Gastroesophageal sphincter (tissue), 3 donors: ENCODE data around the gene PKIB.

Experiments used
- EP300 ChIP-seq: sonication (generic); formaldehyde crosslinking; IDR thresholded peaks from one replicate; pipeline ENCODE4 v1.6.1; 2017; ENCODE audit warnings: antibody characterized with exemption, mild to moderate bottlenecking
- POLR2A ChIP-seq, 2 donors: fragments of 450-650 bp; IDR thresholded peaks; one replicate each; pipeline ENCODE4 v1.6.1; 2017; ENCODE audit warnings: antibody characterized with exemption in 2 of 2, mild to moderate bottlenecking in 2 of 2, moderate library complexity in 1 of 2
- POLR2AphosphoS5 ChIP-seq: sonication (generic); formaldehyde crosslinking; IDR thresholded peaks from one replicate; pipeline ENCODE4 v1.6.1; 2017; ENCODE audit warnings: antibody characterized with exemption
- TF ChIP-seq, protein P1 (sequence below), 4 experiments: fragments of 200-600 bp in 2 of 4; fragments of 450-650 bp in 2 of 4; sonication (generic) in 1 of 4; IDR thresholded peaks; one replicate each; pipeline ENCODE4 v1.5.1; 2017 to 2019; ENCODE audit warnings: antibody characterized with exemption in 4 of 4, mild to moderate bottlenecking in 2 of 4, moderate library complexity in 2 of 4

DNA sequence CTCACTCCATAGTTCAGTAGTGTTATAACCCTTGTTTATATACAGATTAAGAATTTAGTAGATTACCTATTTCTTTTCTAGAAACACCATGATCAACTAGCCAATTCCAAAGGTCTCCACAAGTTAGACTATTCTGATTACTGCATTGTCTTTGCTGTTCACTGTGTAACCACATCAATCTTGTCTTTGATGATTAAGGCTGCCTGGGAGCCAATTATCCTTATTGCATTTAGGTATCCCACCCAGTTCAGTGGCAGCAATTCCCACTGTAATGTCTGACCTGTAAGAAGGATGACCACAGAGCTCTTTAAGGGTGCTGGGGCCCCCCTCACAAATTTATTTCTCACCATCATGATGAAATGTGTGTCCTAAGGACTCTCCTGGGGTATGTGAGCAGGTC lies 40.2 kb downstream of the PKIB start:
- TF ChIP-seq, protein P1, sequence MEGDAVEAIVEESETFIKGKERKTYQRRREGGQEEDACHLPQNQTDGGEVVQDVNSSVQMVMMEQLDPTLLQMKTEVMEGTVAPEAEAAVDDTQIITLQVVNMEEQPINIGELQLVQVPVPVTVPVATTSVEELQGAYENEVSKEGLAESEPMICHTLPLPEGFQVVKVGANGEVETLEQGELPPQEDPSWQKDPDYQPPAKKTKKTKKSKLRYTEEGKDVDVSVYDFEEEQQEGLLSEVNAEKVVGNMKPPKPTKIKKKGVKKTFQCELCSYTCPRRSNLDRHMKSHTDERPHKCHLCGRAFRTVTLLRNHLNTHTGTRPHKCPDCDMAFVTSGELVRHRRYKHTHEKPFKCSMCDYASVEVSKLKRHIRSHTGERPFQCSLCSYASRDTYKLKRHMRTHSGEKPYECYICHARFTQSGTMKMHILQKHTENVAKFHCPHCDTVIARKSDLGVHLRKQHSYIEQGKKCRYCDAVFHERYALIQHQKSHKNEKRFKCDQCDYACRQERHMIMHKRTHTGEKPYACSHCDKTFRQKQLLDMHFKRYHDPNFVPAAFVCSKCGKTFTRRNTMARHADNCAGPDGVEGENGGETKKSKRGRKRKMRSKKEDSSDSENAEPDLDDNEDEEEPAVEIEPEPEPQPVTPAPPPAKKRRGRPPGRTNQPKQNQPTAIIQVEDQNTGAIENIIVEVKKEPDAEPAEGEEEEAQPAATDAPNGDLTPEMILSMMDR (IDR thresholded peaks at IDR 0.05): no peak
- TF ChIP-seq POLR2A (IDR thresholded peaks at IDR 0.05) (no peak), EP300 (no peak), POLR2AphosphoS5 (no peak)
